GM12892 (cell line): ENCODE results near the gene AVEN.

ENCODE experiments used
- POLR2A ChIP-seq: IDR thresholded peaks from 2 replicates; pipeline ENCODE4 v1.6.1; 2011; ENCODE audit warnings: low read depth, low read length, control low read depth
- TAF1 ChIP-seq: IDR thresholded peaks from 2 replicates; pipeline ENCODE4 v1.6.1; 2011; ENCODE audit warnings: low read depth, mild to moderate bottlenecking, control low read depth, low read length, borderline replicate concordance

DNA sequence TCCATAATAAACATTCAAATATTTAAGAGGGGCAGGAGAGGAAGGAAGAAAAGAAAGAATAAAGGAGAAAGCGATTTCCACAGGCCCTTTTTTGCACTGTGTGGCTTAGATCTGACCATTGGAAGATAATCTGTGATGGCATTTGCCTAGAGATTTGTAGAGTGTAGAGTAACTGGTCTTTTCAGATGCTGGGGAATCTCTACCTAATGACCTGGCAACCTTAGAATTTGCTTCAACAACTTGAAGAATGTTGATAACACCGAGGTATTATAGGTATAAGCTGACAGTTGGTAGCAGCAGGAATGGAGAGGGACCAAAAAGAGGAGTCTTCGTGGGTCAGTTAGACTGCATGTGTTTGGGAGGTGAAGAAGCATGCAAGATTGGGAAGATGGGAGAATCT lies 20.9 kb upstream of the AVEN start:
- no peak for TF ChIP-seq TAF1
- no peak for TF ChIP-seq POLR2A
